ENCODE data around the gene FCHSD2. TPM values are rescaled to one million over a fixed set of nuclear protein-coding genes. Genes with fewer than 3 reads are reported as not detected.

The FCHSD2 gene
- total and polyA plus RNA-seq, 2 of the 8 experiments (the other 6 are each of a cell fraction or from before 2014, with no cell fraction given): 4.1 to 7.8 TPM

GRCh38 chr11:73107597-73107996 is 34.5 kb downstream of the FCHSD2 start:
- H3K4me2 ChIP-seq (ENCODE audit: insufficient read depth in 1 of 2, low read depth in 2 of 2, low read length in 2 of 2): no peak overlapping the region
- FAIRE-seq: no peak
- CTCF ChIA-PET (ENCODE audit: partially characterized antibody): interaction anchor here (1.5 kb wide), 1 partner anchor 77 kb away, joined by 3 read pairs; no protein-coding TSS in a partner anchor
- no peak for TF ChIP-seq BRCA1 (IDR thresholded peaks at IDR 0.05; ENCODE audit: low read depth, low read length)
- TF ChIP-seq JUN (IDR thresholded peaks at IDR 0.05; ENCODE audit: low read depth, low read length): no peak
- no peak for TF ChIP-seq POU5F1 (IDR thresholded peaks at IDR 0.05; ENCODE audit: low read depth, low read length)
- TF ChIP-seq GABPA (IDR thresholded peaks at IDR 0.05; ENCODE audit: borderline replicate concordance, insufficient read depth, low read length): no peak
- TF ChIP-seq CEBPB (IDR thresholded peaks at IDR 0.05; ENCODE audit: low read depth, low read length): no peak

More at GRCh38 chr11:73107597-73107996, 34.5 kb downstream of the FCHSD2 start:
- Histone ChIP-seq H3K4me1 (replicated peaks in 1 of 4; ENCODE audit: control insufficient read depth in 3 of 4, insufficient read depth in 4 of 4, low read length in 3 of 4) (no peaks in the 10 kb centered on the region), H3K79me1 (ENCODE audit: low read depth, low read length) (no peaks in the 10 kb centered on the region; the same call in 1 of the 2 replicates), H3K27ac (ENCODE audit: low read depth, low read length) (no peak overlapping the region), H2BK12ac (ENCODE audit: low read depth, low read length) (no peak overlapping the region), H3K9me3 (ENCODE audit: insufficient read depth in 2 of 2, low read depth in 1 of 2, low read length in 1 of 2) (no peaks in the 10 kb centered on the region), H3K4me3 (ENCODE audit: extremely low read depth in 1 of 4, insufficient read depth in 2 of 4, low read depth in 3 of 4, low read length in 4 of 4) (no peak overlapping the region), H2AK5ac (ENCODE audit: low read depth, low read length) (no peak overlapping the region), H2BK20ac (ENCODE audit: low read length) (no peak overlapping the region), H4K91ac (replicated peaks; ENCODE audit: insufficient read length, low read length) (no peak overlapping the region), H3K23ac (ENCODE audit: insufficient read length) (no peak overlapping the region), H3K18ac (ENCODE audit: extremely low read depth, low read length) (no peak overlapping the region), H3K79me2 (ENCODE audit: control insufficient read depth in 1 of 2, insufficient read depth in 2 of 2, low read length in 2 of 2) (no peaks in the 10 kb centered on the region), H4K8ac (ENCODE audit: extremely low read depth, insufficient read depth, low read length) (no peak overlapping the region), H4K5ac (ENCODE audit: insufficient read length, low read depth, low read length) (no peak overlapping the region), H3K23me2 (ENCODE audit: low read depth, low read length) (no peaks in the 10 kb centered on the region; the same call in 1 of the 2 replicates), H3K56ac (replicated peaks; ENCODE audit: insufficient read length, low read depth, low read length) (no peak overlapping the region), H3K4ac (replicated peaks; ENCODE audit: insufficient read length, low read depth, low read length) (no peak overlapping the region), H3K14ac (ENCODE audit: insufficient read length) (no peak overlapping the region), H2AFZ (ENCODE audit: low read length) (no peak overlapping the region), H2BK5ac (ENCODE audit: low read depth, low read length) (no peak overlapping the region), H4K20me1 (replicated peaks in 1 of 2; ENCODE audit: control insufficient read depth in 1 of 2, insufficient read depth in 2 of 2, low read length in 2 of 2) (no peaks in the 10 kb centered on the region), H3K9ac (replicated peaks in 1 of 4; ENCODE audit: extremely low read depth in 1 of 4, low read depth in 3 of 4, low read length in 3 of 4) (no peak overlapping the region), H3K27me3 (replicated peaks in 1 of 4; ENCODE audit: control insufficient read depth in 3 of 4, extremely low read depth in 1 of 4, insufficient read depth in 3 of 4, low read length in 3 of 4) (no peaks in the 10 kb centered on the region), H3K36me3 (ENCODE audit: control insufficient read depth in 2 of 4, insufficient read depth in 4 of 4, low read length in 3 of 4) (no peaks in the 10 kb centered on the region), H2BK15ac (ENCODE audit: low read length) (no peak overlapping the region), H2BK120ac (replicated peaks; ENCODE audit: low read depth, low read length) (no peak overlapping the region)
- 93% methylated on average over 3 of the region's 3 CpGs; no CpG with 5 or more reads in 1 of the 2 experiments for WGBS, 2 experiments (ENCODE audit: extremely low coverage in 1 of 2, insufficient coverage in 1 of 2, insufficient read length in 1 of 2, insufficient replicate concordance in 2 of 2, low coverage in 1 of 2, low lambda C conversion rate in 2 of 2, missing lambda C conversion rate in 1 of 2)
- POLR2A ChIA-PET (ENCODE audit: partially characterized antibody): no interaction called here
- DNase-seq (ENCODE audit: low read depth in 1 of 2, low spot score in 2 of 2): no peak
